ENCODE results near the gene SLC6A9.

- TF ChIP-seq POLR2A (IDR thresholded peaks at IDR 0.05), result no peak
- TF ChIP-seq POLR2AphosphoS5 (IDR thresholded peaks at IDR 0.05), result no peak
- TF ChIP-seq CTCF (IDR thresholded peaks at IDR 0.05), result no peak
Measured at GRCh38 chr1:43957407-43958040, 73.7 kb downstream of the SLC6A9 start.

Data from suprapubic skin (tissue), 4 donors.